ENCODE results near the gene PRCC. TPM values are rescaled to one million over a fixed set of nuclear protein-coding genes. Genes with fewer than 3 reads are reported as not detected.

The PRCC gene
- total RNA-seq, 6 experiments from 2014 or later, result 67.0 to 79.3 (median 71.5) TPM

DNA sequence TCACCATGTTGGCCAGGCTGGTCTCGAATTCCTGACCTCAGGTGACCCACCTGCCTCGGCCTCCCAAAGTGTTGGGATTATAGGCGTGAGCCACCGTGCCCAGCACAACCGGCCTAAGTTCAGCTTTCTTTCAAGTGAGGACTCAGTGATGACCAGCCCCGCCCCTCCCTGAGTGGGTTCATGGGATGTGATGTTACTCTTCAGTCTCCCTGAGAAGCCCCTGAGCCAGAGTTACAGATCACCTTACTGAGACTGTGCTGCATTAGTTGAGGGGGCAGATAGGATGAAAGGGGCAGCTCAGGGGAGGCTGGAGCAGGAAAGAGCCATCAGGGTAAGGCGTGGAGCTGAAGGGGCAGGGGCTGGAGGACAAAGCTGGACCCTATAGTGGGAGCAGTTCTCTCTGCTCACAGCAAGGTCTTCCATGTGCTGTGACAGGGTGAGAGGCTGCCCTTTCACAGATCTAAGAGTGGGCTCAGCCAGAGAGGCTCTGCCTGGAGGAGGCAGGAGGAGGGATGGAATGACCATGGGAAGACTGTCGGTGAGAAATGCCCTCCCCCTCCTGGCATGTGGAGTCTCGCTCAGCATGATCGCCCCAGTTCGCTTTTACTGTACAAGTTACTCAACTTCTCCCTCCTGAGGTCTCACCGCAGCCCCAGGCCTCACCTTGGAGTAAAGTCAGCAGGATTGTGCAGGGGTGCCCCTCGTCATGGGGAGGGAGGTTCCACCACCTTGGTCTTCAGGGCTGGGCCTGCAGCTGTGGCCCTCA lies 35.9 kb downstream of the PRCC start:
- TF ChIP-seq, protein P1, sequence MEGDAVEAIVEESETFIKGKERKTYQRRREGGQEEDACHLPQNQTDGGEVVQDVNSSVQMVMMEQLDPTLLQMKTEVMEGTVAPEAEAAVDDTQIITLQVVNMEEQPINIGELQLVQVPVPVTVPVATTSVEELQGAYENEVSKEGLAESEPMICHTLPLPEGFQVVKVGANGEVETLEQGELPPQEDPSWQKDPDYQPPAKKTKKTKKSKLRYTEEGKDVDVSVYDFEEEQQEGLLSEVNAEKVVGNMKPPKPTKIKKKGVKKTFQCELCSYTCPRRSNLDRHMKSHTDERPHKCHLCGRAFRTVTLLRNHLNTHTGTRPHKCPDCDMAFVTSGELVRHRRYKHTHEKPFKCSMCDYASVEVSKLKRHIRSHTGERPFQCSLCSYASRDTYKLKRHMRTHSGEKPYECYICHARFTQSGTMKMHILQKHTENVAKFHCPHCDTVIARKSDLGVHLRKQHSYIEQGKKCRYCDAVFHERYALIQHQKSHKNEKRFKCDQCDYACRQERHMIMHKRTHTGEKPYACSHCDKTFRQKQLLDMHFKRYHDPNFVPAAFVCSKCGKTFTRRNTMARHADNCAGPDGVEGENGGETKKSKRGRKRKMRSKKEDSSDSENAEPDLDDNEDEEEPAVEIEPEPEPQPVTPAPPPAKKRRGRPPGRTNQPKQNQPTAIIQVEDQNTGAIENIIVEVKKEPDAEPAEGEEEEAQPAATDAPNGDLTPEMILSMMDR (IDR thresholded peaks at IDR 0.05), result no peak
- DNase-seq, result no peak
- H3K4me1 Mint-ChIP-seq (ENCODE audit: low read depth), result peaks cover 47% of the 10 kb centered on the region
- H3K27me3 Mint-ChIP-seq (ENCODE audit: insufficient read depth), result 0 out of 2 replicates have a peak, but pooled peaks cover 2% of the 10 kb centered on the region
- no peak overlapping the region for H3K27ac Mint-ChIP-seq
- H3K36me3 Mint-ChIP-seq (ENCODE audit: low read depth), result peaks cover 13% of the 10 kb centered on the region
- no peak overlapping the region for H3K4me3 Mint-ChIP-seq
- H3K9me3 Mint-ChIP-seq, result no peaks in the 10 kb centered on the region

DNA sequence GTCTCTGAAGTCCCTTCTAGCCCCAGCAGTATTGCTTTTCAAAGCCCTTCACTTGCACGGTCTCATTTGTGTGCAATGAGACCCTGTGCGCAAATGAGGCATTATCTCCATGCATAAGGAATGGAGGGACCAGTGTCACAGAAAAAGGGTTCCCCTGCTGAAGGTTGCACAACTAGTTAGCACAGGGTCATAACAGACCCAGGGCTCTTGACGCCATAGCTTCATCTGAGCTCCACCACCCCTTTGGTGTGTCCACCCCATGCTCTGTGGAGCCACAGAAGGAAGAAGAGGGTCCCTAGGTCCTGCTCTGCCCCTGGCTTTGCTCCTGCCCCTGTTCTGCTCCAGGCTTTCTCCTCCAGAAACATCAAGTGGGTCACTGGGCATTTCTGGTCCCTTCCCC lies 36.7 kb downstream of the PRCC start:
- Mint-ChIP-seq H3K27me3 (ENCODE audit: insufficient read depth) (0 out of 2 replicates have a peak, but pooled peaks cover 2% of the 10 kb centered on the region), H3K9me3 (no peaks in the 10 kb centered on the region), H3K4me3 (no peak overlapping the region), H3K4me1 (ENCODE audit: low read depth) (peaks cover 40% of the 10 kb centered on the region), H3K27ac (no peak overlapping the region), H3K36me3 (ENCODE audit: low read depth) (peaks cover 11% of the 10 kb centered on the region)
- TF ChIP-seq, protein P1 (IDR thresholded peaks at IDR 0.05), result no peak
- no peak for DNase-seq

DNA sequence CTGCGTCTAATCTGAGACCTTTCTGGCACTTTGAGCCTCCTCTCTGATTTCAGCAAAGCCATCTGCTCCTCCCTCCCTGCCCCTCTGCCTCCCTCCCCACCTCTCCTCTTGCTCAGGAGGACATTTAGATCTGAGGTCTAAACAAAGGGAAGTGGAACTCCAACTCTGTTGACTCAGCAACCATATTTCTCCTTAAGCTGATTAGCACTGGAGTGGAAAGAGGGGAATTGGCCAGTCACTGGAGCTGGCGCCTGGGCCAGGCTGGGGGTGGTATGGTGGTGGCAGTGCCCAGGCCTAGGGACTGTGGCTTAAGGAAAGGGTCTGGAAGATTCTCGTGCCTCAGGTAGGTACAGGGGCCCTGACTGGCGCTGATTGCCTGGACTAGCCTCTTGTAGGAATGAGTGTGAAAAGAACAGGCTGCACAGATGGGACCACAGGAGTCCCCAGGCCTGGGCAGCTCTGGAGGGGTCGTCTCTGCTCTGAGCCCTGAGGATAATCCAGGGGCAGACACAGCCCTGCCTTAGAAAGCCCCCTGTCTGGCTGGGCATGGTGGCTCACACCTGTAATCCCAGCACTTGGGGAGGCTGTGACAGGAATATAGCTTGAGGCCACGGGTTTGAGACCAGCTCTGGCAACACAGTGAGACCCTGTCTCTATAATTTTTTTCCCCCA lies 37.4 kb downstream of the PRCC start:
- Mint-ChIP-seq H3K27me3 (ENCODE audit: insufficient read depth) (peaks cover 4% of the 10 kb centered on the region; the same call in 1 of the 2 replicates), H3K4me1 (ENCODE audit: low read depth) (peaks cover 40% of the 10 kb centered on the region), H3K27ac (no peak overlapping the region), H3K9me3 (no peaks in the 10 kb centered on the region), H3K4me3 (no peak overlapping the region), H3K36me3 (ENCODE audit: low read depth) (peaks cover 11% of the 10 kb centered on the region)
- TF ChIP-seq, protein P1 (IDR thresholded peaks at IDR 0.05), result no peak
- DNase-seq, result no peak

DNA sequence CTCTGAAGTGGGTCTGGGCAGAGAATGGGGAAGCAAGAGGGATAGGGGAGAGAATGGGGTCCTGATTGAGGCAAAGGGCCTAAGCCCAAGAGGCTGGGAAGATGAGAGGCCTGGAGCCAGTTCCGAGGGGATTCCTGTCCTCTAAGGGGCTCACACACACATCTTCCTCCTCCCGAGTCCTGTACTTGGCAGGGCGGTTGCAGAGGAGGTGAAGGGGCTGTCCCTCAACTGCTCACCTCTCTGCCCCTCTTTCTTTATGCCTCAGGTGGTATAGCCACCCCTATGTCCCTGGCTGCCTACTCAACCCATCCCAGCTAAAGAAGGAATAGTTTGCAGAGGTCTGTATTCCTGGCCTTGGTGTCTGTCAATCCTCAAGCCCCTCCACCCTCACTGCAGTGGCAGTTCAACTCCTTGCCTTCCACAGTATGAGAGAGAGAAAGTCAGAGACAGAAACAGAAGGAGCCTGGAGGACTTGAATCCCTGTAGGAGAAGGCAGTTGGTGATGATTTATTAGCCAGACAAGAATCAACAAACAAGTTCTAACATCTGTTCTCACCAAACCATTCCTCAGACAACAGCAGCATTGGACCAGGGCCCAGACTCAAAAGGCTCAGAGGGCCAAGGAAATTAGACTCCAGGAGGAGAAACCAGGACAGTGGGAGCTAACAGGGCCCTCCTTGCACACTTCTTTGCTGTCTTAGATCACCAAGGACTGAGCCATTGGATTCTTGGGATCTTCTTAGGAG lies 38.6 kb downstream of the PRCC start:
- H3K4me3 Mint-ChIP-seq, result no peak overlapping the region
- peaks cover 6% of the 10 kb centered on the region; the same call in 1 of the 2 replicates for H3K36me3 Mint-ChIP-seq (ENCODE audit: low read depth)
- peak; percentile 43 for DNase-seq
- H3K27ac Mint-ChIP-seq, result no peak overlapping the region
- peaks cover 29% of the 10 kb centered on the region for H3K4me1 Mint-ChIP-seq (ENCODE audit: low read depth)
- H3K27me3 Mint-ChIP-seq (ENCODE audit: insufficient read depth), result peaks cover 4% of the 10 kb centered on the region; the same call in 1 of the 2 replicates
- H3K9me3 Mint-ChIP-seq, result no peaks in the 10 kb centered on the region
- TF ChIP-seq, protein P1 (IDR thresholded peaks at IDR 0.05), result no peak

Measured in HFFc6 (cell line).